Neuronal stem cell (in vitro differentiated cells): ENCODE measurements around the gene NR3C2.
"Not testable (repeated sequence)": the region's sequence is repeated elsewhere in the genome, so short reads cannot be mapped to it uniquely, and the experiment has no call there.

Experiments used
- DNase-seq: peaks from one replicate; pipeline ENCODE4 v3.0.0-alpha.2; 2013; ENCODE audit warnings: low spot score
- H2AFZ ChIP-seq: one replicate; pipeline ENCODE4 v1.6.1; 2013; ENCODE audit warnings: mild to moderate bottlenecking, low read length, inconsistent platforms
- H2AK5ac ChIP-seq: 2 replicates; pipeline ENCODE4 v1.6.1; 2013; ENCODE audit warnings: low read depth, mild to moderate bottlenecking, inconsistent platforms, low read length, moderate library complexity, mixed read lengths
- H2BK120ac ChIP-seq: 2 replicates; pipeline ENCODE4 v1.6.1; 2013; ENCODE audit warnings: low read depth, mild to moderate bottlenecking, inconsistent platforms, low read length, moderate library complexity, mixed read lengths
- H2BK12ac ChIP-seq: one replicate; pipeline ENCODE4 v1.6.1; 2013; ENCODE audit warnings: low read length, inconsistent platforms
- H2BK15ac ChIP-seq: 2 replicates; pipeline ENCODE4 v1.6.1; 2013; ENCODE audit warnings: mild to moderate bottlenecking, low read length, inconsistent platforms, mixed read lengths
- H2BK5ac ChIP-seq: one replicate; pipeline ENCODE4 v1.6.1; 2013; ENCODE audit warnings: inconsistent platforms, mild to moderate bottlenecking, low read length, moderate library complexity
- H3K14ac ChIP-seq: one replicate; pipeline ENCODE4 v1.6.1; 2013; ENCODE audit warnings: low read length, inconsistent platforms
- H3K18ac ChIP-seq: 2 replicates; pipeline ENCODE4 v1.6.1; 2013; ENCODE audit warnings: low read length, inconsistent platforms
- H3K23ac ChIP-seq: 2 replicates; pipeline ENCODE4 v1.6.1; 2013; ENCODE audit warnings: low read depth, mild to moderate bottlenecking, mixed read lengths, low read length, inconsistent platforms; ENCODE audit not compliant: poor library complexity
- H3K27ac ChIP-seq: replicated peaks from 3 replicates; pipeline ENCODE4 v1.5.1; 2013; ENCODE audit warnings: low read length, inconsistent platforms
- H3K27me3 ChIP-seq, 3 experiments: 2 replicates each; pipeline ENCODE4 v1.6.1; 2013; ENCODE audit warnings: low read length in 3 of 3, mild to moderate bottlenecking in 2 of 3, inconsistent platforms in 1 of 3, low read depth in 1 of 3, mixed read lengths in 1 of 3, moderate library complexity in 1 of 3; ENCODE audit not compliant: control insufficient read depth in 3 of 3, insufficient read depth in 3 of 3
- H3K36me3 ChIP-seq, 2 donors: replicated peaks in 1 of 2; 2 replicates each; pipeline ENCODE4 v1.6.1; 2013; ENCODE audit warnings: low read length in 2 of 2; ENCODE audit not compliant: control insufficient read depth in 2 of 2, insufficient read depth in 2 of 2
- H3K4ac ChIP-seq: 2 replicates; pipeline ENCODE4 v1.6.1; 2013; ENCODE audit warnings: inconsistent platforms, mild to moderate bottlenecking, low read length, moderate library complexity
- H3K4me1 ChIP-seq, 2 donors: 1 replicate in 1 of 2; 2 replicates in 1 of 2; pipeline ENCODE4 v1.6.1; 2013; ENCODE audit warnings: low read length in 2 of 2, low read depth in 1 of 2; ENCODE audit not compliant: control insufficient read depth in 2 of 2, insufficient read depth in 1 of 2
- H3K4me2 ChIP-seq: one replicate; pipeline ENCODE4 v1.6.1; 2013; ENCODE audit warnings: mild to moderate bottlenecking, low read length, inconsistent platforms; ENCODE audit not compliant: insufficient read depth, poor library complexity, severe bottlenecking
- H3K4me3 ChIP-seq, 2 donors: 2 replicates each; pipeline ENCODE4 v1.5.1; 2013; ENCODE audit warnings: low read length in 2 of 2, mild to moderate bottlenecking in 2 of 2, inconsistent platforms in 1 of 2, moderate library complexity in 1 of 2
- H3K79me1 ChIP-seq: one replicate; pipeline ENCODE4 v1.6.1; 2013; ENCODE audit warnings: low read depth, mild to moderate bottlenecking, inconsistent platforms, low read length, moderate library complexity
- H3K9ac ChIP-seq: one replicate; pipeline ENCODE4 v1.6.1; 2013; ENCODE audit warnings: mild to moderate bottlenecking, low read depth, low read length, inconsistent platforms; ENCODE audit not compliant: poor library complexity
- H3K9me3 ChIP-seq, 2 donors: replicated peaks in 1 of 2; 2 replicates each; pipeline versions ENCODE3 to v1.6.1; 2013; ENCODE audit warnings: low read length in 2 of 2, mild to moderate bottlenecking in 2 of 2, inconsistent platforms in 1 of 2, low read depth in 1 of 2, mixed read lengths in 1 of 2, moderate library complexity in 1 of 2; ENCODE audit not compliant: control insufficient read depth in 2 of 2, insufficient read depth in 1 of 2
- H4K8ac ChIP-seq: one replicate; pipeline ENCODE4 v1.6.1; 2013; ENCODE audit warnings: low read depth, mild to moderate bottlenecking, inconsistent platforms, low read length, moderate library complexity
- H4K91ac ChIP-seq: one replicate; pipeline ENCODE4 v1.6.1; 2013; ENCODE audit warnings: low read length, low read depth, mild to moderate bottlenecking, inconsistent platforms; ENCODE audit not compliant: poor library complexity
- WGBS, 2 donors: extraction: QIAGEN DNeasy Blood & Tissue Kit; methylation state at CpG; one replicate each; pipeline ENCODE4 v1.1.7; 2013; ENCODE audit warnings: missing lambda C conversion rate in 2 of 2, mixed read lengths in 1 of 2; ENCODE audit not compliant: insufficient read length in 2 of 2, insufficient replicate concordance in 1 of 2; ENCODE audit errors: extremely low coverage in 2 of 2; 5-methylcytosine and 5-hydroxymethylcytosine counted together

Gene NR3C2

GRCh38 chr4:148330161-148330560 is 112.1 kb downstream of the NR3C2 start:
- Histone ChIP-seq H4K8ac (no peak overlapping the region), H3K14ac (no peak overlapping the region), H2BK5ac (no peak overlapping the region), H3K36me3 (no peaks in the 10 kb centered on the region), H2BK15ac (no peak overlapping the region), H3K27ac (no peak overlapping the region), H3K79me1 (no peaks in the 10 kb centered on the region), H2BK120ac (no peak overlapping the region), H3K9ac (no peak overlapping the region), H3K18ac (no peak overlapping the region), H3K4ac (no peak overlapping the region), H3K4me2 (no peak overlapping the region), H2AK5ac (no peak overlapping the region), H3K4me1 (peaks cover 0 to 1% of the 10 kb centered on the region in 2 donors), H3K4me3 (no peak overlapping the region), H3K27me3 (no peaks in the 10 kb centered on the region), H3K9me3 (no peaks in the 10 kb centered on the region), H2AFZ (no peak overlapping the region), H2BK12ac (no peak overlapping the region), H3K23ac (no peak overlapping the region), H4K91ac (no peak overlapping the region)
- no CpG with 5 or more reads among the region's 5 CpGs for WGBS, 2 donors
- DNase-seq = no peak

- H3K9ac ChIP-seq = no peak overlapping the region
- H3K27me3 ChIP-seq = no peaks in the 10 kb centered on the region
- H3K18ac ChIP-seq = no peak overlapping the region
- DNase-seq = no peak
- H3K23ac ChIP-seq = no peak overlapping the region
- H3K79me1 ChIP-seq = no peaks in the 10 kb centered on the region
- H3K4me3 ChIP-seq = no peak overlapping the region
- no peak overlapping the region for H3K4ac ChIP-seq
- H2BK15ac ChIP-seq = no peak overlapping the region
- H2AFZ ChIP-seq = no peak overlapping the region
- H3K4me1 ChIP-seq = peaks cover 0 to 1% of the 10 kb centered on the region in 2 donors
- H2BK120ac ChIP-seq = no peak overlapping the region
- H3K9me3 ChIP-seq = no peaks in the 10 kb centered on the region
- no peak overlapping the region for H2BK5ac ChIP-seq
- H3K36me3 ChIP-seq = no peaks in the 10 kb centered on the region
- H2AK5ac ChIP-seq = no peak overlapping the region
- no peak overlapping the region for H3K14ac ChIP-seq
- no peak overlapping the region for H4K91ac ChIP-seq
- H3K4me2 ChIP-seq = no peak overlapping the region
- H3K27ac ChIP-seq = no peak overlapping the region
- H4K8ac ChIP-seq = no peak overlapping the region
- no CpG with 5 or more reads among the region's 5 CpGs for WGBS, 2 donors
- no peak overlapping the region for H2BK12ac ChIP-seq
Observed at GRCh38 chr4:148329751-148330150, 112.5 kb downstream of the NR3C2 start.

GRCh38 chr4:148327683-148328082 is 114.5 kb downstream of the NR3C2 start:
- Histone ChIP-seq H3K4me2 (no peak overlapping the region), H2BK15ac (no peak overlapping the region), H2BK120ac (no peak overlapping the region), H3K9ac (no peak overlapping the region), H2AK5ac (no peak overlapping the region), H3K79me1 (no peaks in the 10 kb centered on the region), H2AFZ (no peak overlapping the region), H2BK12ac (no peak overlapping the region), H3K14ac (no peak overlapping the region), H3K23ac (no peak overlapping the region), H3K27me3 (no peaks in the 10 kb centered on the region), H3K4me3 (no peak overlapping the region), H3K18ac (no peak overlapping the region), H4K91ac (no peak overlapping the region), H3K36me3 (no peaks in the 10 kb centered on the region), H3K4ac (no peak overlapping the region), H2BK5ac (no peak overlapping the region), H4K8ac (no peak overlapping the region), H3K27ac (no peak overlapping the region), H3K4me1 (peaks cover 0 to 1% of the 10 kb centered on the region in 2 donors), H3K9me3 (no peaks in the 10 kb centered on the region)
- no peak for DNase-seq
- WGBS, 2 donors = no CpG with 5 or more reads among the region's 1 CpG

GRCh38 chr4:148323316-148323715 is 118.9 kb downstream of the NR3C2 start:
- H3K9me3 ChIP-seq, H4K91ac ChIP-seq, H3K4ac ChIP-seq, H3K23ac ChIP-seq, H3K36me3 ChIP-seq, H3K27me3 ChIP-seq, H2BK5ac ChIP-seq, H3K18ac ChIP-seq, H4K8ac ChIP-seq, H3K4me1 ChIP-seq, H3K27ac ChIP-seq, H3K79me1 ChIP-seq, H2BK15ac ChIP-seq, H3K4me2 ChIP-seq, H3K4me3 ChIP-seq, H2BK12ac ChIP-seq, H2BK120ac ChIP-seq, DNase-seq, H2AK5ac ChIP-seq, H2AFZ ChIP-seq, H3K14ac ChIP-seq: not testable (repeated sequence)
- H3K9ac ChIP-seq = peak overlapping the region; percentile 21
- WGBS, 2 donors = no CpG with 5 or more reads among the region's 17 CpGs
